Astrocyte (in vitro differentiated cells and primary cell): Measurements from ENCODE around the gene GOLGA5. TPM values are rescaled to one million over a fixed set of nuclear protein-coding genes. Genes with fewer than 3 reads are reported as not detected.

ENCODE experiments used
- DNase-seq: peaks from one replicate; pipeline ENCODE4 v3.0.0-alpha.2; 2010; ENCODE audit warnings: low read depth
- FAIRE-seq: peaks from 2 replicates; lab custom pipeline; 2011; peaks lifted over from hg19 to GRCh38; lab: Jason Lieb, UNC
- H2AFZ ChIP-seq: 2 replicates; pipeline ENCODE4 v1.6.0; 2012; ENCODE audit warnings: low read depth, low read length, inconsistent platforms
- H3K27ac ChIP-seq: 2 replicates; pipeline ENCODE4 v1.5.1; 2011; ENCODE audit warnings: low read depth, low read length, inconsistent platforms
- H3K27me3 ChIP-seq: 2 replicates; pipeline ENCODE4 v1.6.0; 2011; ENCODE audit warnings: low read length, inconsistent platforms; ENCODE audit not compliant: insufficient read depth
- H3K36me3 ChIP-seq: 2 replicates; pipeline ENCODE4 v1.5.1; 2011; ENCODE audit warnings: low read length, inconsistent platforms; ENCODE audit not compliant: insufficient read depth
- H3K4me1 ChIP-seq: 2 replicates; pipeline ENCODE4 v1.5.1; 2011; ENCODE audit warnings: low read length, inconsistent platforms; ENCODE audit not compliant: insufficient read depth
- H3K4me2 ChIP-seq: 2 replicates; pipeline ENCODE4 v1.6.0; 2012; ENCODE audit warnings: low read length, inconsistent platforms
- H3K4me3 ChIP-seq: 2 replicates; pipeline ENCODE4 v1.5.1; 2011; ENCODE audit warnings: low read depth, mild to moderate bottlenecking, low read length, inconsistent platforms; ENCODE audit not compliant: insufficient read depth
- H3K79me2 ChIP-seq: 2 replicates; pipeline ENCODE4 v1.6.0; 2012; ENCODE audit warnings: mild to moderate bottlenecking, low read length, inconsistent platforms; ENCODE audit not compliant: insufficient read depth
- H3K9ac ChIP-seq: 2 replicates; pipeline ENCODE4 v1.6.0; 2012; ENCODE audit warnings: mild to moderate bottlenecking, low read length, inconsistent platforms
- H3K9me3 ChIP-seq: 2 replicates; pipeline ENCODE4 v1.5.1; 2012; ENCODE audit warnings: low read depth, mild to moderate bottlenecking, low read length, inconsistent platforms; ENCODE audit not compliant: insufficient read depth
- H4K20me1 ChIP-seq: 2 replicates; pipeline ENCODE4 v1.6.0; 2012; ENCODE audit warnings: low read length, inconsistent platforms; ENCODE audit not compliant: insufficient read depth
- H3K27ac Mint-ChIP-seq: one replicate; pipeline ENCODE4 v1.8.0; 2021; ENCODE audit warnings: mild to moderate bottlenecking, mixed read lengths; ENCODE audit not compliant: unreplicated experiment
- H3K27me3 Mint-ChIP-seq: one replicate; pipeline ENCODE4 v1.8.0; 2021; ENCODE audit warnings: low read depth, mixed read lengths; ENCODE audit not compliant: unreplicated experiment
- H3K36me3 Mint-ChIP-seq: one replicate; pipeline ENCODE4 v1.8.0; 2021; ENCODE audit warnings: low read depth, mixed read lengths; ENCODE audit not compliant: unreplicated experiment
- H3K4me1 Mint-ChIP-seq: one replicate; pipeline ENCODE4 v1.8.0; 2021; ENCODE audit warnings: low read depth, mixed read lengths; ENCODE audit not compliant: unreplicated experiment
- H3K4me3 Mint-ChIP-seq: one replicate; pipeline ENCODE4 v1.8.0; 2021; ENCODE audit warnings: mild to moderate bottlenecking, moderate library complexity, mixed read lengths; ENCODE audit not compliant: unreplicated experiment
- H3K9me3 Mint-ChIP-seq: one replicate; pipeline ENCODE4 v1.8.0; 2021; ENCODE audit warnings: mild to moderate bottlenecking, mixed read lengths; ENCODE audit not compliant: unreplicated experiment
- CTCF ChIP-seq: IDR thresholded peaks from 2 replicates; pipeline ENCODE4 v1.5.1; 2011; ENCODE audit warnings: low read depth, mild to moderate bottlenecking, inconsistent platforms, low read length, moderate library complexity; ENCODE audit not compliant: insufficient read depth
- EZH2 ChIP-seq: IDR thresholded peaks from 2 replicates; pipeline ENCODE4 v1.6.1; 2012; ENCODE audit warnings: mild to moderate bottlenecking, low read length, inconsistent platforms; ENCODE audit not compliant: insufficient read depth
- total RNA-seq: library from RNA; stranded (reverse); gene quantifications from 2 replicates; pipeline ENCODE4 v1.2.1, GENCODE V29; 2021

Gene GOLGA5
- total RNA-seq, 1 donor from 2014 or later = 43.1 TPM

- no peaks in the 10 kb centered on the region for H3K9me3 ChIP-seq
- H4K20me1 ChIP-seq = no peaks in the 10 kb centered on the region
- H2AFZ ChIP-seq = no peak overlapping the region
- no peaks in the 10 kb centered on the region for H3K27me3 ChIP-seq
- H3K79me2 ChIP-seq = no peaks in the 10 kb centered on the region
- DNase-seq (no peak), FAIRE-seq (no peak)
- H3K27ac Mint-ChIP-seq = no peak overlapping the region
- peaks cover 19% of the 10 kb centered on the region for H3K36me3 ChIP-seq
- H3K27me3 Mint-ChIP-seq = no peaks in the 10 kb centered on the region
- peaks cover 5% of the 10 kb centered on the region for H3K4me1 ChIP-seq
- TF ChIP-seq CTCF (no peak), EZH2 (no peak)
- H3K9me3 Mint-ChIP-seq = peaks cover 3% of the 10 kb centered on the region
- peaks cover 8% of the 10 kb centered on the region for H3K4me1 Mint-ChIP-seq
- no peak overlapping the region for H3K4me3 Mint-ChIP-seq
- H3K36me3 Mint-ChIP-seq = peaks cover 8% of the 10 kb centered on the region
- no peak overlapping the region for H3K27ac ChIP-seq
- H3K4me3 ChIP-seq = no peak overlapping the region
- H3K4me2 ChIP-seq = no peak overlapping the region
- H3K9ac ChIP-seq = no peak overlapping the region
Observed at GRCh38 chr14:92844204-92844603, 50.1 kb downstream of the GOLGA5 start.

GRCh38 chr14:92846162-92846897 is 52.2 kb downstream of the GOLGA5 start:
- Histone ChIP-seq H3K9me3 (no peaks in the 10 kb centered on the region), H3K4me1 (peaks cover 5% of the 10 kb centered on the region), H3K36me3 (peaks cover under 1% of the 10 kb centered on the region), H3K79me2 (no peaks in the 10 kb centered on the region), H2AFZ (no peak overlapping the region), H4K20me1 (no peaks in the 10 kb centered on the region), H3K4me3 (no peak overlapping the region), H3K9ac (no peak overlapping the region), H3K27ac (no peak overlapping the region), H3K27me3 (no peaks in the 10 kb centered on the region), H3K4me2 (no peak overlapping the region)
- FAIRE-seq = no peak
- no peak overlapping the region for H3K4me3 Mint-ChIP-seq
- H3K36me3 Mint-ChIP-seq = peaks cover 12% of the 10 kb centered on the region
- peak overlapping the region; percentile 8 for H3K27ac Mint-ChIP-seq
- no peak for TF ChIP-seq EZH2
- no peak for TF ChIP-seq CTCF
- H3K27me3 Mint-ChIP-seq = no peaks in the 10 kb centered on the region
- H3K9me3 Mint-ChIP-seq = peaks cover 9% of the 10 kb centered on the region
- DNase-seq = peak; percentile 79
- H3K4me1 Mint-ChIP-seq = peaks cover 8% of the 10 kb centered on the region

GRCh38 chr14:92847278-92847677 is 53.2 kb downstream of the GOLGA5 start:
- no peak overlapping the region for H3K4me2 ChIP-seq
- Mint-ChIP-seq H3K9me3 (peaks cover 11% of the 10 kb centered on the region), H3K27ac (peak overlapping the region; percentile 8), H3K4me1 (peaks cover 8% of the 10 kb centered on the region), H3K36me3 (peaks cover 10% of the 10 kb centered on the region), H3K27me3 (no peaks in the 10 kb centered on the region), H3K4me3 (no peak overlapping the region)
- TF ChIP-seq CTCF (no peak), EZH2 (no peak)
- H3K9ac ChIP-seq = no peak overlapping the region
- H3K27me3 ChIP-seq = no peaks in the 10 kb centered on the region
- no peaks in the 10 kb centered on the region for H3K9me3 ChIP-seq
- H3K4me3 ChIP-seq = no peak overlapping the region
- H3K36me3 ChIP-seq = no peaks in the 10 kb centered on the region
- no peak for DNase-seq
- no peaks in the 10 kb centered on the region for H3K79me2 ChIP-seq
- peaks cover 5% of the 10 kb centered on the region for H3K4me1 ChIP-seq
- no peak for FAIRE-seq
- no peak overlapping the region for H3K27ac ChIP-seq
- H4K20me1 ChIP-seq = no peaks in the 10 kb centered on the region
- H2AFZ ChIP-seq = no peak overlapping the region
